Loucy (cell line): ENCODE data around the gene FAXDC2.

Experiments
- H2AFZ ChIP-seq: fragments of 200-600 bp; sonication (generic); 2 replicates; pipeline ENCODE4 v1.6.0; 2016; ENCODE audit warnings: antibody characterized with exemption, mild to moderate bottlenecking, low read length, moderate library complexity
- H3F3A ChIP-seq: fragments of 200-600 bp; 2 replicates; pipeline ENCODE4 v1.6.0; 2016; ENCODE audit warnings: antibody characterized with exemption, low read depth, mild to moderate bottlenecking
- H3K27me3 ChIP-seq: fragments of 200-600 bp; sonication (generic); 2 replicates; pipeline ENCODE4 v1.6.1; 2014; ENCODE audit warnings: low read length, mild to moderate bottlenecking; ENCODE audit not compliant: insufficient read depth, poor library complexity, severe bottlenecking
- H3K36me3 ChIP-seq: fragments of 200-600 bp; sonication (generic); 2 replicates; pipeline ENCODE4 v1.6.1; 2016; ENCODE audit warnings: low read length; ENCODE audit not compliant: insufficient read depth
- H3K4me1 ChIP-seq: fragments of 200-600 bp; sonication (generic); 2 replicates; pipeline ENCODE4 v1.5.1; 2014; ENCODE audit warnings: low read length, mild to moderate bottlenecking; ENCODE audit not compliant: insufficient read depth, poor library complexity, severe bottlenecking
- H3K4me2 ChIP-seq: fragments of 200-600 bp; sonication (generic); 2 replicates; pipeline ENCODE4 v1.6.0; 2014; ENCODE audit warnings: antibody characterized with exemption, low read length, low read depth, mild to moderate bottlenecking; ENCODE audit not compliant: poor library complexity, severe bottlenecking
- H3K4me3 ChIP-seq: fragments of 200-600 bp; sonication (generic); 2 replicates; pipeline ENCODE4 v1.5.1; 2014; ENCODE audit warnings: low read length, mild to moderate bottlenecking, mixed read lengths; ENCODE audit not compliant: poor library complexity, severe bottlenecking
- H3K79me2 ChIP-seq: fragments of 200-600 bp; sonication (generic); 2 replicates; pipeline ENCODE4 v1.6.1; 2014; ENCODE audit warnings: low read length; ENCODE audit not compliant: insufficient read depth
- H3K9ac ChIP-seq: fragments of 200-600 bp; sonication (generic); 2 replicates; pipeline ENCODE4 v1.6.0; 2014; ENCODE audit warnings: mild to moderate bottlenecking, low read depth, low read length, moderate library complexity; ENCODE audit not compliant: poor library complexity, severe bottlenecking
- H3K9me2 ChIP-seq: fragments of 200-600 bp; sonication (generic); replicated peaks from 2 replicates; pipeline ENCODE4 v1.6.1; 2016; ENCODE audit warnings: low read depth, low read length, mixed read lengths
- H3K9me3 ChIP-seq: fragments of 200-600 bp; sonication (generic); 2 replicates; pipeline ENCODE4 v1.6.1; 2014; ENCODE audit warnings: mild to moderate bottlenecking, antibody characterized with exemption, low read length, low read depth; ENCODE audit not compliant: insufficient read depth
- H4K20me1 ChIP-seq: fragments of 200-600 bp; sonication (generic); 2 replicates; pipeline ENCODE4 v1.6.0; 2014; ENCODE audit warnings: antibody characterized with exemption, low read length, mild to moderate bottlenecking; ENCODE audit not compliant: insufficient read depth, poor library complexity, severe bottlenecking
- EZH2phosphoT487 ChIP-seq: fragments of 200-600 bp; IDR thresholded peaks from 2 replicates; pipeline ENCODE4 v1.6.1; 2018; ENCODE audit warnings: antibody characterized with exemption, mild to moderate bottlenecking, moderate library complexity, borderline replicate concordance
- TF ChIP-seq, protein P1 (sequence below): fragments of 200-600 bp; sonication (generic); conservative IDR thresholded peaks from 2 replicates; pipeline ENCODE4 v1.5.1; 2014; ENCODE audit warnings: mild to moderate bottlenecking, antibody characterized with exemption, low read length

FAXDC2 gene

GRCh38 chr5:154783774-154784460, 66.5 kb downstream of the FAXDC2 start:
- Histone ChIP-seq H3K27me3 (no peaks in the 10 kb centered on the region), H3K4me2 (no peak overlapping the region), H3K9ac (no peak overlapping the region), H3K9me2 (no peaks in the 10 kb centered on the region), H3K4me1 (no peaks in the 10 kb centered on the region), H3K79me2 (peaks cover 98% of the 10 kb centered on the region), H2AFZ (no peak overlapping the region), H3K9me3 (no peaks in the 10 kb centered on the region), H4K20me1 (peaks cover 59% of the 10 kb centered on the region), H3F3A (no peaks in the 10 kb centered on the region), H3K36me3 (no peaks in the 10 kb centered on the region), H3K4me3 (no peak overlapping the region)
- no peak for TF ChIP-seq EZH2phosphoT487
- TF ChIP-seq, protein P1, sequence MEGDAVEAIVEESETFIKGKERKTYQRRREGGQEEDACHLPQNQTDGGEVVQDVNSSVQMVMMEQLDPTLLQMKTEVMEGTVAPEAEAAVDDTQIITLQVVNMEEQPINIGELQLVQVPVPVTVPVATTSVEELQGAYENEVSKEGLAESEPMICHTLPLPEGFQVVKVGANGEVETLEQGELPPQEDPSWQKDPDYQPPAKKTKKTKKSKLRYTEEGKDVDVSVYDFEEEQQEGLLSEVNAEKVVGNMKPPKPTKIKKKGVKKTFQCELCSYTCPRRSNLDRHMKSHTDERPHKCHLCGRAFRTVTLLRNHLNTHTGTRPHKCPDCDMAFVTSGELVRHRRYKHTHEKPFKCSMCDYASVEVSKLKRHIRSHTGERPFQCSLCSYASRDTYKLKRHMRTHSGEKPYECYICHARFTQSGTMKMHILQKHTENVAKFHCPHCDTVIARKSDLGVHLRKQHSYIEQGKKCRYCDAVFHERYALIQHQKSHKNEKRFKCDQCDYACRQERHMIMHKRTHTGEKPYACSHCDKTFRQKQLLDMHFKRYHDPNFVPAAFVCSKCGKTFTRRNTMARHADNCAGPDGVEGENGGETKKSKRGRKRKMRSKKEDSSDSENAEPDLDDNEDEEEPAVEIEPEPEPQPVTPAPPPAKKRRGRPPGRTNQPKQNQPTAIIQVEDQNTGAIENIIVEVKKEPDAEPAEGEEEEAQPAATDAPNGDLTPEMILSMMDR: no peak

- Histone ChIP-seq H3K36me3 (no peaks in the 10 kb centered on the region), H3K27me3 (no peaks in the 10 kb centered on the region), H2AFZ (no peak overlapping the region), H3K9me2 (no peaks in the 10 kb centered on the region), H3K9me3 (no peaks in the 10 kb centered on the region), H3K4me2 (no peak overlapping the region), H3K9ac (no peak overlapping the region), H4K20me1 (peaks cover 58% of the 10 kb centered on the region), H3F3A (no peaks in the 10 kb centered on the region), H3K4me1 (no peaks in the 10 kb centered on the region), H3K79me2 (peaks cover 97% of the 10 kb centered on the region), H3K4me3 (no peak overlapping the region)
- TF ChIP-seq EZH2phosphoT487: no peak
Measured at GRCh38 chr5:154782812-154783592, 67.4 kb downstream of the FAXDC2 start.

DNA sequence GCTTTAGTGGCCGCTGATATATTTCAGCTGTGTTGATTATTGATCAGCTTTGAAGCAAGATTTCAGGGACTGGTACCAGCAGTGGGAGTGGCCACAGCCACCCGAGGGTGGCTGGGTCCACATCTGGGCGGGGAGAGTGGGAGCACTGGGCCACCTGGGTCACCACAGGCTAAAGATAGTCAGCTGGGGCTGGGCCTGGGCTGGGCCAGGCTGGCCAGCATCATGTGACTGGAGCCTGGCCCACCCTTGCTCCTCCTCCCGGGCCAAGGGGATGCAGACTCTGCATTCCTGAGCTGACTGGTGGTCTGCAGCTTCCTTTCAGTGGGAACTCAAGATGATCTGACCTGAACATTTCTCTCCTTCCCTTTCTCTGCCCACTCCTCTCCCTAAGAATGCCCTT, 68.1 kb downstream of the FAXDC2 start:
- Histone ChIP-seq H2AFZ (no peak overlapping the region), H3F3A (no peaks in the 10 kb centered on the region), H3K4me2 (no peak overlapping the region), H3K9ac (no peak overlapping the region), H4K20me1 (peaks cover 53% of the 10 kb centered on the region), H3K36me3 (no peaks in the 10 kb centered on the region), H3K4me1 (no peaks in the 10 kb centered on the region), H3K9me2 (no peaks in the 10 kb centered on the region), H3K4me3 (no peak overlapping the region), H3K79me2 (peaks cover 95% of the 10 kb centered on the region), H3K9me3 (no peaks in the 10 kb centered on the region), H3K27me3 (no peaks in the 10 kb centered on the region)
- TF ChIP-seq, protein P1: no peak
- no peak for TF ChIP-seq EZH2phosphoT487
